SK-N-MC (cell line): ENCODE data around the gene PDLIM3.

Experiments
- EZH2 ChIP-seq: fragments of 200-600 bp; sonication (generic); IDR thresholded peaks from one replicate; pipeline ENCODE4 v1.6.1; 2017; ENCODE audit warnings: antibody characterized with exemption
- POLR2AphosphoS5 ChIP-seq: IDR thresholded peaks from 2 replicates; pipeline ENCODE4 v1.6.1; 2012; ENCODE audit warnings: mild to moderate bottlenecking, low read depth, low read length, borderline replicate concordance

DNA sequence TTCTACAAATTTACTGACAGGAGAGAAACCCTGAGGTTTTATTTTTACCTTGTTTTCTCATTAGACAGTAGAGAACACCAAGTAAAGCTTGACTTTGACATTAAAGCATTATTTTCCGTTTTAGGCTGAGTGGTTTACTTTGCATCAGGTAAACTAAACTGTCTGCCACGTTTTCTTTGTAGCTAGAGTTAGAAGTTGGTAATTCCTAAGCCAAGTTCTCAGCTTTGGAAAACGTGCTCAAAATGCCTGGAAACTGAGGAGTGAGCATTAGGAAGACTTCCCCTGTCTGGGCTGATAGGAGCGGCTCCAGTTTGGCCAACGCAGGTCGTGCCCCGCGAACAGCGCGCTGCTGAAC is 819 bp downstream of the PDLIM3 start:
- TF ChIP-seq EZH2: no peak
- no peak for TF ChIP-seq POLR2AphosphoS5
